ENCODE measurements around the gene BCAS1.

BCAS1 gene

GRCh38 chr20:54070187-54070987 lies at the start of gene BCAS1:
Gene BCAS1 (minus strand): TSS chr20:54070594. CDS start chr20:54058718, 11,876 bp downstream.
- no peak for DNase-seq (ENCODE audit: low read depth in 2 of 2)

DNA sequence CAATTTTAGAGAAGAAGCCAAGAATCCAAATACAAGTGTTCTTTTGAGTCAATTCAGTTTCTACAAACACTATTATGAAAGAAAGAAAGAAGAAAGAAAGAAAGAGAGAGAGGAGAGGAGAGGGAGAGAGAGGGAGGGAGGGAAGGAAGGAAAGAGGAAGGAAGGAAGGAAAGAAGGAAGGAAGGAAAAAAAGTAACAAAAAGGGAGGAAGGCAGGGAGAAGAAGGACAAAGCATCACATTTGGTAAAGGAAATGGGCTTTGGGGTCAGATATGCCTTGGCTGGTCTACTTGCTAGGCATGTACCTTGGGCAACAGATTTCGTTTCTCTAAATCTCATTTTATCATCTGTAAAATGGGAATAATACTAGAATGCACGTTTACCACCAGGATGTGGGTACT lies 49.4 kb upstream of the BCAS1 start:
- no peak for DNase-seq (ENCODE audit: low read depth in 2 of 2)

DNA sequence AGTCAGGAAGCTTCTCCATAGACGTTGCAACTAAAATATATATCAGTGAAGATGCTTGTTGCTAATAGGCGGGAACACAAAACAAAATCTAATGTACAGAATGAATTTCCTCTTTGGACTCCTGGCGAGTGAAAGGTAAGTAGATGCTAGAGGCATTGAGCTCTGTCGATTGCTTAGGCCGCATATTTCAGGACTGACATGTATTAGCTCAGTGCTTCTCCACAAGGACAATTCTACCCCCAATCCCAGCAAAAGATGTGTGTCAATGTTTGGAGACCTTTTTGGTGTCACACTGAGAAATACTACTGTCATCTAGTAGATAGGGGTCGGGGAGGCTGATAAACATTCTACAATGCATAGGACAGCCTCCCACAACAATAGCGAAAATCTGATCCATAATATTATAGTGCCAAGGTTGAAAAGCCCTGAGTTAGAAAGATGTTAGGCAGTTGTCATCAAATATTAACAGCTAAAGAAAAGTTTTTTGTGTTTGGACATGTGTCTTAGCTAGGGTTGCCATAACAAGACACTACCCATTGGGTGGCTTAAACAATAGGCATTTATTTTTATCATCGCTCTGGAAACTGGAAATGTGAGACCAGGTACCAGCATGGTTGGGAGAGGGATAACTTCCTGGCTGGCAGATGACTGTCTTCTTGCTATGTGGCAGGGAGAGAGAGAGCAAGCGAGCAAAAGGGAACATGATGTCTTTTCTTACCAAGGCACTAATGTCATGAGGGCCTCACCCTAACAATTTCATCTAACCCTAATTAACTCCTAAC lies 48.0 kb upstream of the BCAS1 start:
- DNase-seq (ENCODE audit: low read depth in 2 of 2), result no peak

- DNase-seq (ENCODE audit: low read depth in 2 of 2), result no peak
These were observed 46.3 kb upstream of the BCAS1 start for GRCh38 chr20:54116550-54117235.

- DNase-seq (ENCODE audit: low read depth in 2 of 2), result no peak
These were observed 44.9 kb upstream of the BCAS1 start for GRCh38 chr20:54115172-54115854.

- DNase-seq (ENCODE audit: low read depth in 2 of 2), result no peak
These were observed 43.7 kb upstream of the BCAS1 start for GRCh38 chr20:54114109-54114508.

GRCh38 chr20:54113566-54113965 lies 43.2 kb upstream of the BCAS1 start:
- DNase-seq (ENCODE audit: low read depth in 2 of 2), result no peak

DNA sequence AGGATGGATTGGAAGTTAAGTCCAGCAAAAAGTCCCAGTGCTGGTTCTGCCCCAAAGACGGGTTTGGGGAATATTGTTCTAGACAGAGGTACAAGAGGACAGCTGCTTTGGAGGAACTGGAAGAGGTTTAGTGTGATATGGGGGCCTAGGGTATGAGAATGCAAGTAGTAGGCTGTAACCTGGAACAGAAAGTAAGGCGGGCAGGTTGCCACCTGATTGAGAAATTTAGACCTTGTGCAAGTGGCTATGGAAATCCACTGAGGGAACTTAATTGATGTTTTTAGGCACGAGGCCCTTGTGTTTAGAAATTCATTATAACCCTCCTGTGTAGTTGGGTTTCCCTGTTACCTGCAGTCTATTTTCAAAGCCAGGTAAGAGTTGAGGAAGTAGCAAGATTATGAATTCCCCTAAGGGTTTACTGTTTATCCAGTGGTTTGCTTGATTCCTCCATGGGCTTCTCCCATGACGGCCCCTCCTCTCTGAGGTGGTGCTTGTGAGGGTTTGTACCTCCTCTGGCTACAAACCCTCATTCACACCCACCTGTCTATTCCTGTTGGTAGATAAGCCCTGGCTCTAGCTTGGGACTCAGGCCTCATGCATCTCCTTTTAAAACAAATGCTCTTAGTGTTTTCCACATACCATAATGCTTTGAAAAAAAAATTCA lies 42.0 kb upstream of the BCAS1 start:
- DNase-seq (ENCODE audit: low read depth in 2 of 2), result no peak

- no peak for DNase-seq (ENCODE audit: low read depth in 2 of 2)
These were observed 41.1 kb upstream of the BCAS1 start for GRCh38 chr20:54111460-54111859.

DNA sequence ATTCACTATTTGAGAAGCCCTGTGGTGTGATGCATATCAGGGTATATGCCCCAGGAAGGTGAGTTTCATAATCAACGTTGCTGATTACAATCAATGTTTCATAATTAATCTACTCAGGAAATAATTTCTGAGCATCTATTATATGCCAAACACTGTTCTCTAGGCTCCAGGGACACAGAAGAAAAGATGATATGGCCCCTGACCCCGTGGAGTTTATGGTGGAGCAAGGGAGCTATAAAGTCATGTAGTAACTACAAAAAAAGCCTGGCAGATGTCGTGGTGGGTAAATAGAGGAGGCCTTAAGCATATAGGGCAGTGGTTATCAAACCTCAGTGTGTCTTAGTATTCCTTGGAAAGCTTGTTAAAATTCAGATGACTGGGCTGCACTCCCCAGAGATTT lies 40.1 kb upstream of the BCAS1 start:
- no peak for DNase-seq (ENCODE audit: low read depth in 2 of 2)

GRCh38 chr20:54110041-54110440 lies 39.6 kb upstream of the BCAS1 start:
- no peak for DNase-seq (ENCODE audit: low read depth in 2 of 2)

DNA sequence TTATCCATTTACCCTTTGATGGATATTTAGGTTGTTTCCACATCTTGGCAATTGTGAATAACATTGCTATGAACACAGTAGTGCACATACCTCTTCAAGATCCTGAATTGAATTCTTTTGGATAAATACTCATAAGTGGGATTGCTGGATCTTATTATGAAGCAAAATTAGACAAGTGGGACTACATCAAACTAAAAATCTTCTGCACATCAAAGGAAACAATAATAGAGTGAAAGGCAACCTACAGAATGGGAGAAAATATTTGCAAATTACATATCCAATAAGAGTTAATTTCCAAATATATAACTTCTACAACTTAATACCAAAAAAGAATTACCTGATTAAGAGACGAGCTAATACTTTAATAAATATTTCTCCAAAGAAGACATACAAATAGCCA lies 38.4 kb upstream of the BCAS1 start:
- DNase-seq (ENCODE audit: low read depth in 2 of 2), result no peak

GRCh38 chr20:54108326-54108642 lies 37.9 kb upstream of the BCAS1 start:
- no peak for DNase-seq (ENCODE audit: low read depth in 2 of 2)

DNA sequence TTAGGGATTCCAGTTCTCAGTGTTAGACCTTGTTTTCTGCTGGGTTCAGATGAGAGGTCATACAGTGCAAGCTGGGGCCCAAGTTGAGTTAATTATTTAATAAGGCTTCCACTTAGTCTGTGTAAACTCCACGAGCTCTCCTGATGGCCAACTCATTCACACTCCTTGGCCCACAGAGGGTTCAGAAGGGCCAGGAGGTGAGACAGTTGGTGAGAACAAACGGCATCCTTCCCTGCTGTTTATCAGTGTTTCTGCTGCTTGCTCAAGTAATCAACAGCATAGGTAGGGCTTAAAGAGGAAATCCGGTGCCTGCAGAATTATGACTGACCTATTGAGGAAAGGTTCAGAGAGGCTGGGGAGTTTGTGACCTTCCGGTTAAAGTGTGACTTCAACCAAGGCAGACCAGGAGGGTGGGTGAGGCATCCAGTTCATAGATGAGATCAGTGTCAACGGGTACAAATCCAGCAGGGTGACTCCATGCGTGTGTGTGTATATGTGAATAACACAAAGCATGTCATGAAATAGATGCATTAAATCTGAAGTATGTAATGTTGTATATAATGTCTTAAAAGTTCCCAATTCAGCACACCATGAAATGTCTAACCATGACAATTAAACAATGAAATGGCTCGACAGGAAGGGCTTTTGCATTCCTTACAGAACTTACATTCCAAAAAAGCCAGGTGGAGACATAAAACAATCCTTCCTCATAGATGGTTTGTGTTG lies 37.4 kb upstream of the BCAS1 start:
- no peak for DNase-seq (ENCODE audit: low read depth in 2 of 2)

- no peak for DNase-seq (ENCODE audit: low read depth in 2 of 2)
These were observed 36.8 kb upstream of the BCAS1 start for GRCh38 chr20:54107181-54107580.

- no peak for DNase-seq (ENCODE audit: low read depth in 2 of 2)
These were observed 35.8 kb upstream of the BCAS1 start for GRCh38 chr20:54106162-54106561.

GRCh38 chr20:54105653-54106052 lies 35.3 kb upstream of the BCAS1 start:
- DNase-seq (ENCODE audit: low read depth in 2 of 2), result no peak

- no peak for DNase-seq (ENCODE audit: low read depth in 2 of 2)
These were observed 34.4 kb upstream of the BCAS1 start for GRCh38 chr20:54104781-54105180.

- no peak for DNase-seq (ENCODE audit: low read depth in 2 of 2)
These were observed 33.6 kb upstream of the BCAS1 start for GRCh38 chr20:54103762-54104600.
